ENCODE data around the gene ANGPTL4.

- TF ChIP-seq YY1 (IDR thresholded peaks at IDR 0.05; ENCODE audit: insufficient read depth, insufficient read length) (no peak), ZNF274 (IDR thresholded peaks at IDR 0.05; ENCODE audit: low read depth, low read length) (no peak)
Measured at GRCh38 chr19:8397746-8398310, 33.9 kb downstream of the ANGPTL4 start.
